ENCODE measurements around the gene TCF7. TPM values are rescaled to one million over a fixed set of nuclear protein-coding genes. Genes with fewer than 3 reads are reported as not detected.
A peak's percentile ranks its signal among the peaks of the same experiment; 100 is the strongest.

TCF7 gene
- total RNA-seq, 6 experiments from 2014 or later: 0.99 to 3.9 (median 3.2) TPM

GRCh38 chr5:134174841-134175839 is 60.7 kb downstream of the TCF7 start:
- no peak for TF ChIP-seq CTCF (IDR thresholded peaks at IDR 0.05)
- H3K4me1 Mint-ChIP-seq (ENCODE audit: low read depth): peaks cover 30% of the 10 kb centered on the region
- H3K9me3 Mint-ChIP-seq: no peaks in the 10 kb centered on the region
- H3K36me3 Mint-ChIP-seq (ENCODE audit: low read depth): peaks cover 33% of the 10 kb centered on the region
- DNase-seq: peak; percentile 19
- peak overlapping the region; percentile 98 for H3K27ac Mint-ChIP-seq
- peaks cover 4% of the 10 kb centered on the region; the same call in 1 of the 2 replicates for H3K27me3 Mint-ChIP-seq (ENCODE audit: insufficient read depth)
- peak overlapping the region; percentile 96 for H3K4me3 Mint-ChIP-seq

DNA sequence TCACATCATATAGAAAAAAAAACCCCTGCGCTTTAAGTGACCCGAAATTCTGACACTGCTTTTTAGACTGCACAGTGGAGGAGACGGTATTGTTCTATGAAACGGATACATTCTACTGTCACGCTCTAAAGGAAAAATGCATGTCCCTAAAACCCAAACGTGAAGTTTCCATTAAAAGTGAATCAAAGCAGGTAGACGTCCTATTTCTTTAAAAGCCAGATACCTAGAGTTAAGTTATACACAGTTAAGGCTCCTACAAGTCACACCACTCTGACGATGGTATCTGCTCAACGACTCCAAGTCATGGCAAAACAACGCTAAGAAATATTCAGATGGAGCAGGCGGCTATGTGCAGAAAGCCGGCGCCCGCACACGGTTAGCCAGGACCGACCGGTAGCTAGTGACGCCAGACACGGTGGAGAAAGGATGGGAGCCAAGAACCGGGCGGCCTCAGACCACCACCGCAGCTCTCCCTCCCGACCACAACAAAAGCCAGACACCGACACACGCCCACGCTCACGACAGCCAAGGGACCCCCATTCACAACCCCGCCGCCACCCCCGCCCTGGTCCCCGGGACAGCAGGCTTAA is 61.5 kb downstream of the TCF7 start:
- no peak for TF ChIP-seq CTCF (IDR thresholded peaks at IDR 0.05)
- peak overlapping the region; percentile 98 for H3K27ac Mint-ChIP-seq
- H3K4me3 Mint-ChIP-seq: peak overlapping the region; percentile 96
- H3K27me3 Mint-ChIP-seq (ENCODE audit: insufficient read depth): peaks cover 4% of the 10 kb centered on the region
- peaks cover 30% of the 10 kb centered on the region for H3K4me1 Mint-ChIP-seq (ENCODE audit: low read depth)
- peak; percentile 25 for DNase-seq
- H3K36me3 Mint-ChIP-seq (ENCODE audit: low read depth): peaks cover 33% of the 10 kb centered on the region
- H3K9me3 Mint-ChIP-seq: no peaks in the 10 kb centered on the region

- peaks cover 4% of the 10 kb centered on the region for H3K27me3 Mint-ChIP-seq (ENCODE audit: insufficient read depth)
- H3K4me1 Mint-ChIP-seq (ENCODE audit: low read depth): peaks cover 30% of the 10 kb centered on the region
- peaks cover 27% of the 10 kb centered on the region for H3K36me3 Mint-ChIP-seq (ENCODE audit: low read depth)
- peak within 1 kb of the TSS; percentile 96 for H3K4me3 Mint-ChIP-seq
- H3K9me3 Mint-ChIP-seq: no peaks in the 10 kb centered on the region
- peak; percentile 82 for DNase-seq
- peak within 1 kb of the TSS; percentile 98 for H3K27ac Mint-ChIP-seq
- no peak for TF ChIP-seq CTCF (IDR thresholded peaks at IDR 0.05)
Observed at GRCh38 chr5:134176511-134177368, 62.3 kb downstream of the TCF7 start, which contains the start of gene SKP1. Gene SKP1 (minus strand): TSS chr5:134176950. CDS start chr5:134174022, 2,928 bp downstream.

DNA sequence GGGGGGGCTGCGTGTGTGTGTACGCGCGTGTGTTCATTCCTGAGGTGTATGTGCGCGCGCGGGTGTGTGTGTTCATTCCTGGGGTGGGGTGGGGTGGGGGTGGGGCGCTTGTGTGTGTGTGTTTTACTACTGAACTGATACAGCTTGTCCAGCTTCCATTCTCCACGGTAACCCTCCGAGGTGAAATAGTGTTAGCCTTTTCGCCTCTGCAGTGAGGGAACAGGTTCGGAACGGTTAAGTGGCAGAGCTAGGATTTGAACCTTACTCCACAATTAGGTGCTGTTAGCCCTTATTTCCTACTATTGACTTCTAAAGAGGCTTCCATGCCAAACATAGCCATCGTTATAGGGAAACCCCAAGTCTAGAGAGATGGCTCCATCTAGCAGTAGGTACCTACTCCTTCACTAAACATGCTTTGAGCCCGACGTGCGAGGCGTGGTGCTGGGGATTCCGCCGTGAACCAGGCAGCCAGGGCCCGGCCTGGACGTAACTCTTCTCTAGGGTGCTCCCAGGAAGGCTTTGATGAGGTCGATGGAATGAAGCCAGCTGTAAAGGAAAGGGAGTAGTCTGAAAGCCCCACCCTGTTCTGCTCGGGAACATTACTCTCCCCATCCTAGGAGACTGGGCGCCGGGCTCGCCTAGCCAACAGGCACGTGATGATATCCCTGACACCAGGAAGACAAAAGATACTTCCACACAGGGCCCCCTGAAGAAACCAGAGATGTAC is 63.1 kb downstream of the TCF7 start:
- Mint-ChIP-seq H3K4me3 (peak overlapping the region; percentile 96), H3K27ac (peak overlapping the region; percentile 98), H3K4me1 (ENCODE audit: low read depth) (peaks cover 25% of the 10 kb centered on the region), H3K9me3 (no peaks in the 10 kb centered on the region), H3K36me3 (ENCODE audit: low read depth) (peaks cover 21% of the 10 kb centered on the region), H3K27me3 (ENCODE audit: insufficient read depth) (peaks cover 4% of the 10 kb centered on the region)
- no peak for TF ChIP-seq CTCF (IDR thresholded peaks at IDR 0.05)
- no peak for DNase-seq

DNA sequence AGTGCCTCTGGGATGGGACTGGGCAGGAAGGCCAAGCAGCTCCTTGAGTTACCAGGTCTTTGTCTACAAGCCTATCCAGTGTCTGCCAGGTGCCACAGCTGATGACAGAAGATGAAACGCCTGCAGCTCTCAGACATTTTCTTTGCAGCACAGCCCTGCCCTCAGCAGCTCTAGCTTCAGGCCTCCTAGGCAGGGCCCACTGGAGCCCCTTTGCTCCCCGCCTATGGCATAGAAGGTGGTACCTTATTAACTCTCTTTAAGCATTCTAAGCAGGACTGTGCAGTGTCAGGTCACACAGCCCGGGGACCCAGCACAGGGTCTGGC is 63.6 kb downstream of the TCF7 start:
- peak overlapping the region; percentile 96 for H3K4me3 Mint-ChIP-seq
- peaks cover 4% of the 10 kb centered on the region for H3K27me3 Mint-ChIP-seq (ENCODE audit: insufficient read depth)
- H3K36me3 Mint-ChIP-seq (ENCODE audit: low read depth): peaks cover 20% of the 10 kb centered on the region
- no peak for TF ChIP-seq CTCF (IDR thresholded peaks at IDR 0.05)
- H3K27ac Mint-ChIP-seq: peak overlapping the region; percentile 98; the same call in 1 of the 2 replicates
- no peaks in the 10 kb centered on the region for H3K9me3 Mint-ChIP-seq
- DNase-seq: no peak
- peaks cover 25% of the 10 kb centered on the region for H3K4me1 Mint-ChIP-seq (ENCODE audit: low read depth)

Data from HFFc6 (cell line).